HG03196 (cell line): ENCODE measurements around the gene TMEM205.
"Not testable (repeated sequence)": the region's sequence is repeated elsewhere in the genome, so short reads cannot be mapped to it uniquely, and the experiment has no call there.

ENCODE experiments used
- ATAC-seq: cut with Tn5 transposase; IDR thresholded peaks from one replicate; pipeline ENCODE4 v1.9.1; 2021; ENCODE audit not compliant: unreplicated experiment

TMEM205 gene

GRCh38 chr19:11373166-11373884 lies 27.3 kb upstream of the TMEM205 start:
- no peak for ATAC-seq

GRCh38 chr19:11370744-11371143 lies 24.7 kb upstream of the TMEM205 start:
- no peak for ATAC-seq

- ATAC-seq = no peak
Measured at GRCh38 chr19:11367528-11367927, 21.5 kb upstream of the TMEM205 start.

- no peak for ATAC-seq
Measured at GRCh38 chr19:11365557-11366117, 19.6 kb upstream of the TMEM205 start.

GRCh38 chr19:11364935-11365334 lies 18.9 kb upstream of the TMEM205 start:
- no peak for ATAC-seq

GRCh38 chr19:11364296-11364904 lies 18.3 kb upstream of the TMEM205 start:
- ATAC-seq = no peak

GRCh38 chr19:11363881-11364280 lies 17.8 kb upstream of the TMEM205 start:
- no peak for ATAC-seq

GRCh38 chr19:11361771-11362731 lies 16.0 kb upstream of the TMEM205 start:
- ATAC-seq = no peak

- ATAC-seq = no peak
Measured at GRCh38 chr19:11361037-11361770, 15.1 kb upstream of the TMEM205 start.

GRCh38 chr19:11359421-11359820 lies 13.4 kb upstream of the TMEM205 start:
- ATAC-seq = no peak

GRCh38 chr19:11356676-11357550 lies 10.8 kb upstream of the TMEM205 start:
- ATAC-seq = no peak

GRCh38 chr19:11356074-11356397 lies 10.0 kb upstream of the TMEM205 start:
- no peak for ATAC-seq

- ATAC-seq = no peak
Measured at GRCh38 chr19:11355160-11356073, 9.3 kb upstream of the TMEM205 start, which contains the start of gene PLPPR2. Gene PLPPR2, plus strand, starts transcription at chr19:11355432. Its CDS starts 2,242 bp downstream, at chr19:11357674.

GRCh38 chr19:11354102-11354501 lies 8.0 kb upstream of the TMEM205 start:
- not testable (repeated sequence) for ATAC-seq

GRCh38 chr19:11349171-11349570 lies 3.1 kb upstream of the TMEM205 start:
- ATAC-seq = no peak

GRCh38 chr19:11347546-11348039 lies 1.5 kb upstream of the TMEM205 start:
- ATAC-seq = no peak

- no peak for ATAC-seq
Measured at GRCh38 chr19:11345122-11345803, 805 bp downstream of the TMEM205 start.

- ATAC-seq = no peak
Measured at GRCh38 chr19:11342429-11342828, 3.6 kb downstream of the TMEM205 start.
